Loucy (cell line): ENCODE measurements around the gene STK4.

Experiments used
- CTCF ChIP-seq: fragments of 200-600 bp; sonication (generic); conservative IDR thresholded peaks from 2 replicates; pipeline ENCODE4 v1.5.1; 2014; ENCODE audit warnings: mild to moderate bottlenecking, antibody characterized with exemption, low read length
- EZH2phosphoT487 ChIP-seq: fragments of 200-600 bp; IDR thresholded peaks from 2 replicates; pipeline ENCODE4 v1.6.1; 2018; ENCODE audit warnings: antibody characterized with exemption, mild to moderate bottlenecking, moderate library complexity, borderline replicate concordance

GRCh38 chr20:44970243-44970757 lies 4.0 kb downstream of the STK4 start:
- TF ChIP-seq CTCF: no peak
- TF ChIP-seq EZH2phosphoT487: no peak
